ENCODE data around the gene KIF26B.

KIF26B gene

DNA sequence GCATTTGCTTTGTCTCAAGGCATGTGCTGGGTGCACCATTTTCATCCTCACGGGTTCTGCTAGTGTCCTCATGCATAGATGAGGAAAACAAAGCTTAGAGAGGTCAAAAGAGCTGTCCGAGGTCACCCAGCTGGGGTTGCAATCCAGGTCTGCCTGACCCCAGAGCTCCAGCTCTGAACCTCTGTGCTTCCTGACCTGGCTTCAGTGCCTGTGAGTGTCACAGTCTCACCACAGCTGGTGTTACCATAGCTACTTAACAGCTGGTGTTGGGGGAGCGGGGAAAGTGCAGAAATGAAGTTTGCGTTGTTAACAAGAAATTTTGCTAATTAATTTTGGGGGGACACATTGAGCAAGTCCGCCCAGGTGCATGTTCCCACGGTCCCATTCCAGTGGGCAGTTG lies 328.5 kb downstream of the KIF26B start:
- no peaks in the 10 kb centered on the region for H3K36me3 ChIP-seq (replicated peaks; ENCODE audit: low read depth, low read length)
- peaks cover 20% of the 10 kb centered on the region; the same call in 1 of the 2 replicates for H3K27me3 ChIP-seq (ENCODE audit: low read depth, low read length)
- H3K27ac ChIP-seq (ENCODE audit: low read length): no peak overlapping the region
- no peak overlapping the region for H3K4me2 ChIP-seq (ENCODE audit: low read length)
- TF ChIP-seq, protein P1, sequence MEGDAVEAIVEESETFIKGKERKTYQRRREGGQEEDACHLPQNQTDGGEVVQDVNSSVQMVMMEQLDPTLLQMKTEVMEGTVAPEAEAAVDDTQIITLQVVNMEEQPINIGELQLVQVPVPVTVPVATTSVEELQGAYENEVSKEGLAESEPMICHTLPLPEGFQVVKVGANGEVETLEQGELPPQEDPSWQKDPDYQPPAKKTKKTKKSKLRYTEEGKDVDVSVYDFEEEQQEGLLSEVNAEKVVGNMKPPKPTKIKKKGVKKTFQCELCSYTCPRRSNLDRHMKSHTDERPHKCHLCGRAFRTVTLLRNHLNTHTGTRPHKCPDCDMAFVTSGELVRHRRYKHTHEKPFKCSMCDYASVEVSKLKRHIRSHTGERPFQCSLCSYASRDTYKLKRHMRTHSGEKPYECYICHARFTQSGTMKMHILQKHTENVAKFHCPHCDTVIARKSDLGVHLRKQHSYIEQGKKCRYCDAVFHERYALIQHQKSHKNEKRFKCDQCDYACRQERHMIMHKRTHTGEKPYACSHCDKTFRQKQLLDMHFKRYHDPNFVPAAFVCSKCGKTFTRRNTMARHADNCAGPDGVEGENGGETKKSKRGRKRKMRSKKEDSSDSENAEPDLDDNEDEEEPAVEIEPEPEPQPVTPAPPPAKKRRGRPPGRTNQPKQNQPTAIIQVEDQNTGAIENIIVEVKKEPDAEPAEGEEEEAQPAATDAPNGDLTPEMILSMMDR (IDR thresholded peaks at IDR 0.05; ENCODE audit: low read depth, low read length): no peak
- no peak for TF ChIP-seq EZH2phosphoT487 (IDR thresholded peaks at IDR 0.05; ENCODE audit: low read depth)
- no peak overlapping the region for H2AFZ ChIP-seq (ENCODE audit: low read depth, low read length)
- no peak overlapping the region for H3K9ac ChIP-seq (ENCODE audit: low read length)
- no peaks in the 10 kb centered on the region for H3K9me3 ChIP-seq (ENCODE audit: insufficient read depth, low read length)
- no peak overlapping the region for H3K4me3 ChIP-seq (ENCODE audit: low read length)
- no peaks in the 10 kb centered on the region for H4K20me1 ChIP-seq (ENCODE audit: insufficient read depth, low read length)
- peaks cover 14% of the 10 kb centered on the region for H3K4me1 ChIP-seq (ENCODE audit: low read length)
- H3K79me2 ChIP-seq (ENCODE audit: low read length): no peaks in the 10 kb centered on the region

DNA sequence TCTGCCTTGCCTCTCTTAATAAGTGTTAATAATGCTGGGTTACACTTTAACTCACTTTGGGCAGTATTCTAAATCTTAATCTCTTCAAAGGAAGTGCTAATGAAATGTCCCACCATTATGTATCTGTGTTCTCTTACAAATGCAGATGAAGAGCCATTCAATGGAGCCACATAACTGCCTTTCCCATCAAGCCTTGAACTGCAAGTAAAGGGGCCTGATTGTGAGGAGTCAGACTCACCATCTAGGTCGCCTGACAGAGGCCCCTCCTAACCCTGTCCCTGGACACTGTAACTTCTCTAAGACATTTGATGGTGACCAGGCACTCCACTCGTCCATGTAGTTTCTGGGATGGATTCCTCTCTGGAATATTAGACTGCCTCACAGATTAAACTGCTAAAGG lies 329.4 kb downstream of the KIF26B start:
- TF ChIP-seq, protein P1 (IDR thresholded peaks at IDR 0.05; ENCODE audit: low read depth, low read length): no peak
- TF ChIP-seq EZH2phosphoT487 (IDR thresholded peaks at IDR 0.05; ENCODE audit: low read depth): no peak
- Histone ChIP-seq H3K4me1 (ENCODE audit: low read length) (peaks cover 14% of the 10 kb centered on the region), H3K4me2 (ENCODE audit: low read length) (no peak overlapping the region), H3K4me3 (ENCODE audit: low read length) (no peak overlapping the region), H3K27me3 (ENCODE audit: low read depth, low read length) (peaks cover 21% of the 10 kb centered on the region; the same call in 1 of the 2 replicates), H3K9ac (ENCODE audit: low read length) (no peak overlapping the region), H3K9me3 (ENCODE audit: insufficient read depth, low read length) (no peaks in the 10 kb centered on the region), H3K36me3 (replicated peaks; ENCODE audit: low read depth, low read length) (no peaks in the 10 kb centered on the region), H3K79me2 (ENCODE audit: low read length) (no peaks in the 10 kb centered on the region), H2AFZ (ENCODE audit: low read depth, low read length) (no peak overlapping the region), H4K20me1 (ENCODE audit: insufficient read depth, low read length) (no peaks in the 10 kb centered on the region), H3K27ac (ENCODE audit: low read length) (no peak overlapping the region)

DNA sequence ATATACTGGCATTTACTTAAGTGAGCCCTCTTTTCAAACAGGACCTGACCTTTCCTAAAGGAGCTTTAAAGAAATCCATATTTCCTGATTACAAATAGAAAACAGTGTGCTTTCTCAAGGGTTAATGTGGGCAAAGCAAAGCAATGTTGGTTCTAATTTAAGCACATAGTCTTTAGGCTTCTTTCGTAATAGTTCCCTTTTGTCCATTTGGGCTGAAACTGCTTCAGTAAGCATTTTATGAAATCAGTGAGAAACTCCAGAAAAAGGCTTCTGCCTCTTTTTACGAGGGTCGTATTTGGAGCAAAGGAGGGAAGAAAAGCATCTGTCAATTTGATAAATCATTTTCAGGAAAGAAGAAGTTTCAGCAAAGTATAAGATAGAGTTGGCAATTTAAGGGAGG lies 331.2 kb downstream of the KIF26B start:
- no peak overlapping the region for H3K4me2 ChIP-seq (ENCODE audit: low read length)
- no peak overlapping the region for H2AFZ ChIP-seq (ENCODE audit: low read depth, low read length)
- H4K20me1 ChIP-seq (ENCODE audit: insufficient read depth, low read length): no peaks in the 10 kb centered on the region
- H3K36me3 ChIP-seq (replicated peaks; ENCODE audit: low read depth, low read length): no peaks in the 10 kb centered on the region
- H3K9ac ChIP-seq (ENCODE audit: low read length): no peak overlapping the region
- TF ChIP-seq EZH2phosphoT487 (IDR thresholded peaks at IDR 0.05; ENCODE audit: low read depth): no peak
- TF ChIP-seq, protein P1 (IDR thresholded peaks at IDR 0.05; ENCODE audit: low read depth, low read length): no peak
- H3K27me3 ChIP-seq (ENCODE audit: low read depth, low read length): peaks cover 25% of the 10 kb centered on the region
- no peaks in the 10 kb centered on the region for H3K9me3 ChIP-seq (ENCODE audit: insufficient read depth, low read length)
- no peak overlapping the region for H3K27ac ChIP-seq (ENCODE audit: low read length)
- H3K79me2 ChIP-seq (ENCODE audit: low read length): no peaks in the 10 kb centered on the region
- peaks cover 4% of the 10 kb centered on the region for H3K4me1 ChIP-seq (ENCODE audit: low read length)
- no peak overlapping the region for H3K4me3 ChIP-seq (ENCODE audit: low read length)

DNA sequence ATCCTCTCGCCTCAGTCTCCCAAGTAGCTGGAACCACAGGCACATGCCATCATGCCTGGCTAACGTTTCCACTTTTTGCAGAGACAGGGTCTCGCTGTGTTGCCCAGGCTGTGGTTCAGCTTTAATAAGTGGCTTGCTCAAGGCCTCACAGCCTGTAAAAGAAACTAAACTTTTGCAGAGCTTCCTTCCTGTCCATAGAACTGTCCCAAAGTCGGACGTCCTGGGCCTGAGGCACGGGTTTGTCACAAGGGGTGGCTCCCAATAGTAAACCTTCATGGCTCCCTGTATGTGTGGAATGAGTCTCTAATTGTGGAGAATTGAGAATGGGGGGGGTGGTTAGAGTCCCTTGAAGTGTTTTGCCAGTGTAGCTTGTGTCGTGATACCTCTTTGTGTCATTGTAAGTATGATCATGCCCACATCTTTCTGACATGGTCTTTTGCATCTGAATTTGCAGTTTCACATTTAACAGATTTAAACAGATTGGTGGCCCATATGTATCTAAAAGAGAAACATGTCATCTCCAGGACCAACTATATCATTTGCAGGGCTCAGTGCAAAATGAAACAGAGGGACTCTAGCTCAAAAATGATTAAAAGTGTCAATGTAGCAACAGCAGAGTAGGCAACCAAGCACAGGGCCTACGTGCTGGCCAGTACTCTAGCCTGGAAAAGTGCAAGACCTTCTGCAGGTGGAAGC lies 332.1 kb downstream of the KIF26B start:
- Histone ChIP-seq H3K79me2 (ENCODE audit: low read length) (no peaks in the 10 kb centered on the region), H3K4me2 (ENCODE audit: low read length) (no peak overlapping the region), H3K27me3 (ENCODE audit: low read depth, low read length) (peaks cover 25% of the 10 kb centered on the region), H3K36me3 (replicated peaks; ENCODE audit: low read depth, low read length) (no peaks in the 10 kb centered on the region), H3K4me1 (ENCODE audit: low read length) (no peaks in the 10 kb centered on the region), H3K4me3 (ENCODE audit: low read length) (no peak overlapping the region), H3K9me3 (ENCODE audit: insufficient read depth, low read length) (no peaks in the 10 kb centered on the region), H3K9ac (ENCODE audit: low read length) (no peak overlapping the region), H3K27ac (ENCODE audit: low read length) (no peak overlapping the region), H2AFZ (ENCODE audit: low read depth, low read length) (no peak overlapping the region), H4K20me1 (ENCODE audit: insufficient read depth, low read length) (no peaks in the 10 kb centered on the region)
- TF ChIP-seq EZH2phosphoT487 (IDR thresholded peaks at IDR 0.05; ENCODE audit: low read depth): no peak
- TF ChIP-seq, protein P1 (IDR thresholded peaks at IDR 0.05; ENCODE audit: low read depth, low read length): no peak

All from OCI-LY3 (cell line).